KOPT-K1 (cell line): Measurements from ENCODE around the gene PPA1.
A peak's percentile ranks its signal among the peaks of the same experiment; 100 is the strongest.
"Not testable (repeated sequence)": the region's sequence is repeated elsewhere in the genome, so short reads cannot be mapped to it uniquely, and the experiment has no call there.

Experiments
- H3K27ac ChIP-seq: fragments of 200-600 bp; sonication (generic); 2 replicates; pipeline ENCODE4 v1.5.1; 2016; ENCODE audit warnings: antibody characterized with exemption, mild to moderate bottlenecking, low read depth, low read length; ENCODE audit not compliant: poor library complexity, severe bottlenecking
- H3K36me3 ChIP-seq: fragments of 200-600 bp; sonication (generic); 2 replicates; pipeline ENCODE4 v1.5.1; 2017; ENCODE audit warnings: antibody characterized with exemption, mild to moderate bottlenecking, low read length, moderate library complexity; ENCODE audit not compliant: insufficient read depth
- H3K9me3 ChIP-seq: fragments of 200-600 bp; sonication (generic); 2 replicates; pipeline ENCODE4 v1.5.1; 2017; ENCODE audit warnings: antibody characterized with exemption, low read length, mild to moderate bottlenecking; ENCODE audit not compliant: insufficient read depth, poor library complexity, severe bottlenecking

PPA1 gene

GRCh38 chr10:70237958-70238536, 4.8 kb upstream of the PPA1 start:
- H3K36me3 ChIP-seq, H3K27ac ChIP-seq: not testable (repeated sequence)
- peaks cover 17% of the 10 kb centered on the region for H3K9me3 ChIP-seq

DNA sequence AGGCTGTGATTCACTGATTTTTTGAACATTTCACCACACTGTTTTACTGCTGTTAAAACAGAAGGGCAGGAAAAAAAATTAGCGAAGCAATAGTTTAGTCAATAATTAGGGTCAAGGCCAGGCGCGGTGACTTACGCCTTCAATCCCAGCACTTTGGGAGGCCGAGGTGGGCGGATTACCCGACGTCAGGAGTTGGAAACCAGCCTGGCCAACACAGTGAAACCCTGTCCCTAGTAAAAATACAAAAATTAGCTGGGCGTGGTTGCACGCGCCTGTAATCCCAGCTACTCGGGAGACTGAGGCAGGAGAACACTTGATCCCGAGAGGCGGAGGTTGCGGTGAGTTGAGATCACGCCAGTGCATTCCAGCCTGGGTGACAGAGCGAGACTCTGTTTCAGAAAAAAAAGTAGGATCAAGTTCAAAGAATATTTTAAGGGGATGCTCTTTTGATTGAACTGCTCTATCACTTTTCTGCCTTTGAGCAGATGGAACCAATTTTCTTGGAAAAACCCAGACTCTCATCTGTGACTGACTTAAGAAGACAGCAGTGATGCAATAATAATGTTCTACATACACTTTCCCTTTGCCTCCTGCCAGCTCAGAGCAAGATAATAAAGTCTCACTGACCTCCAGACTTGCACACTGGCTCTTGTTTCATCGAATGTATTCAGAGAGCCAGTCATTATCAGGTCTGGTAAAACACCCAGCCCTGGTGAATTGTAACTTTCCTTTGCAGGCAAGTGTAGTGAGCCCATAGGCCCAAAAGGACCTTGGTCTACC, 1.6 kb upstream of the PPA1 start:
- peaks cover 10% of the 10 kb centered on the region for H3K36me3 ChIP-seq
- H3K27ac ChIP-seq = no peak overlapping the region
- peaks cover 10% of the 10 kb centered on the region for H3K9me3 ChIP-seq

DNA sequence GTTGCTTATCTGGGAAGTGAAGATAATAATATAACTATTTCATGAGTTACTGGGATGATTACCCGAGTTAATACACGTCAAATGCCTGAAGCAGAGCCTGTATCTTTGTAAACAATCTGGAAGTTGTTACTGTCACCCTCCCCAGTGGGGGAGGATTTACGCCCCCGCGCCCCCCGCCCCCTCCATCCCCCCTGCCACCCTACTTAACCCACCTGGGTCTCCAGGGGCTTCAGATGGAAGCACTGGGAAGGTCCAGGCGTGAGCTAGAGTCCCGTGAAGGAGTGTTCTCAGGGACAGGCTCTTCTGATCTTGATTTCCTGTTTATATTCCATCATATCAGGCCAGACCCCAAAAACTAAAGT, 691 bp upstream of the PPA1 start:
- Histone ChIP-seq H3K9me3 (peaks cover 1% of the 10 kb centered on the region), H3K27ac (peak overlapping the region; percentile 74), H3K36me3 (peaks cover 20% of the 10 kb centered on the region)

DNA sequence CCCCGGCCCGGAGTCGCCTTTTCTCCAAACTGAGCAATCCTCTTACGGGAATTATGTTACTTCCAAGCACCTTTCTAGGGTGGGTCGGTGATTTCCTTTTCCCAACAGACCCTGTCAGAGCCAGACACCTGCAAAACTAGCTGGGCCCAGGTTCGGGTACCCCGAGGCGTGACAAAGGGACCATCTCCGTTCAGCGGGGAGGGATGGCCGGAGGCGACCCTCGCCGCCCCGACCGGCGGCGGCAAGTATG, 445 bp downstream of the PPA1 start:
- Histone ChIP-seq H3K9me3 (no peaks in the 10 kb centered on the region), H3K27ac (peak overlapping the region; percentile 74), H3K36me3 (peaks cover 31% of the 10 kb centered on the region)

GRCh38 chr10:70232155-70232858, 922 bp downstream of the PPA1 start:
- Histone ChIP-seq H3K36me3 (peaks cover 36% of the 10 kb centered on the region), H3K27ac (peak overlapping the region; percentile 74), H3K9me3 (no peaks in the 10 kb centered on the region)

DNA sequence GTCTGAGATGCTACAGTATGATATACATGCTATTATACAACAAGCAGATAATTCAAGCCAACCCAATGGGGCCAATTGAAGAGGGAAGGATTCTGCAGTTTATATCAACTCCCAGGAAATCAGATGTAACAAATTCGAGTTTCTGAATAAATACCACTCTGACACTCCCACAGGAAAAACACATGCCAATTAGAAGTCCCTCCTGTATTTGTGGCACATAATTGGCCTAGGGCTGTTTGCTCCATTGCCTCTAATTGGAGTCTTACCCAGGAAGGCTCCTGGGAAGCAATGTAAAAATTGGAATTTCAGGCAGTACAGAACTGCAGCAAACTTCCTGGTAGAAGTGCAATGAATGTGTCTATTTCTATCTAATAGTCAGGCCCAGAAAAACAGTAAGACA, 4.7 kb downstream of the PPA1 start:
- no peak overlapping the region for H3K27ac ChIP-seq
- no peaks in the 10 kb centered on the region for H3K9me3 ChIP-seq
- peaks cover 66% of the 10 kb centered on the region for H3K36me3 ChIP-seq

GRCh38 chr10:70227548-70228320, 5.5 kb downstream of the PPA1 start:
- Histone ChIP-seq H3K27ac (no peak overlapping the region), H3K36me3 (peaks cover 73% of the 10 kb centered on the region), H3K9me3 (no peaks in the 10 kb centered on the region)

DNA sequence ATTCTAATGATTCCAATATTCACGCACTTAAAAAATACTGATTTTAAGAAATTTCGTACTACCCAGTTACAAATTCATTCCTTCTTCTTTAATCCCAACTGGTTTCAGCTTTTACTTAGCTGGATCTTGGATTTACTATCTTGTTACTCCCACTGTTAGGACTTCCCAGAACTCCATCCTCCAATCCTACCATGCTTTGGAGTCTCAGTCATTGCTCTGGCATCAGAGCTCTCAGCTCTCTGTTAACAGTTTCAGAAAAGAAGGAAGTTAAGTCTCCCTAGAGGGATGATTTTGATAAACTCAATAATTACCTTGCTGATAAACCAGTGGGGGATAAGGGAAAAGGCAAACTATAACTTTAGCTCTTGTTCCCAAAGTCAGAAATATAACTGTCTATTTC, 9.5 kb downstream of the PPA1 start:
- Histone ChIP-seq H3K9me3 (no peaks in the 10 kb centered on the region), H3K27ac (no peak overlapping the region), H3K36me3 (peaks cover 81% of the 10 kb centered on the region)

DNA sequence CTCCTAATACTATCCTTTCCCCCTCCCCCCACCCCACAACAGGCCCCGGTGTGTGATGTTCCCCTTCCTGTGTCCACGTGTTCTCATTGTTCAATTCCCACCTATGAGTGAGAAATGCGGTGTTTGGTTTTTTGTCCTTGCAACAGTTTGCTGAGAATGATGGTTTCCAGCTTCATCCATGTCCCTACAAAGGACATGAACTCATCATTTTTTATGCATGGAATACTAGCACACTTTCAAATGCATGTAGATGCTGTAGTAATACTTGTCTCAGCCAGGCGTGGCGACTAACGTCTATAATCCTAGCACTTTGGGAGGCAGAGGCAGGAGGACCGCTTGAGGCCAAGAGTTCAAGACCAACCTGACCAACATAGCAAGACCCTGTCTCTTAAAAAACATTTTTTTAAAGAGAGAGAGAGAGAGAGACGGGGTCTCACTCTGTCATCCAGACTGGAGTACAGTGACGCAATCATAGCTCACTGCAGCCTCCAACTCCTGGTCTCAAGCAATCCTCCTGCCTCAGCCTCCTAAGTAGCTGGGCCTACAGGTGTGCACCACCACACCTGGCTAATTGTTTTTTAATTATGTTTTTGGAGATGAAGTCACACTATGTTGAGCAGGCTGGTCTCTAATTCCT, 10.3 kb downstream of the PPA1 start:
- H3K9me3 ChIP-seq, H3K27ac ChIP-seq: not testable (repeated sequence)
- H3K36me3 ChIP-seq = peaks cover 81% of the 10 kb centered on the region

DNA sequence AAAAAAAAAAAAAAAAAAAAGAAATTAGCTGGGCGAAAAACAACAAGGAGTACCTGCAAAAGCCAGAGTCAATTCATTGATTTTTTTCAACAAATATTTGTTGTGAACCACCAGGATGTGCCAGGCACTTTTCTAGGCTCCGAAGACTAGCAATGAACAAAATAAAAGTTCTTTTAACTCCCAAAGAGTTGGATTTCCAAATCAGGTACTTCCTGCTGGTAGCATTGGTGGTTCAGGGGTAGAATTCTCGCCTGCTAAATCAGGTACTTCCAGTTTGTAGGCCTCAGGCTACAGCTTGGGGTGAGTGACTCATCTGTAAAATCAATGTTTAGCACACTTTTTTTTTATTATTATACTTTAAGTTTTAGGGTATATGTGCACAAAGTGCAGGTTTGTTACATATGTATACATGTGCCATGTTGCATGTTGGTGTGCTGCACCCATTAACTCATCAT, 10.9 kb downstream of the PPA1 start:
- Histone ChIP-seq H3K36me3 (peaks cover 81% of the 10 kb centered on the region), H3K27ac (no peak overlapping the region), H3K9me3 (no peaks in the 10 kb centered on the region)

DNA sequence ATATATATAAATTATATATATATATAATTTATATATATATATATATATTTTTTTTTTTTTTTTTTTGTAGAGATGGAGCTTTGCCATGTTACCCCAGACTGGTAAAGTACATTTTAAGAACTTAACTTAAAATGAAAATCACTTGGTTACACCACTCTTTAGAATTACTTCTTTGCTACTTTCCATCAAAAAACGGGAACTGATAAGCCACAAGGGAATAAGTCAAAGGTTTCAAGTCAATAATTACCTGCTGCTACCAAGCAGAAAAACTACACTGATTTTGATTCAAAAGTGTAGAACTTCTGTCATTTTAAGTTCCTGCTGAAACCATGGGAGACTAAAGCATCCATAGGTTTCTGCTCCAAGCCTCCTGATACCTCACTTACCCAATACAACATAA, 12.2 kb downstream of the PPA1 start:
- Histone ChIP-seq H3K27ac (no peak overlapping the region), H3K36me3 (peaks cover 81% of the 10 kb centered on the region), H3K9me3 (no peaks in the 10 kb centered on the region)

DNA sequence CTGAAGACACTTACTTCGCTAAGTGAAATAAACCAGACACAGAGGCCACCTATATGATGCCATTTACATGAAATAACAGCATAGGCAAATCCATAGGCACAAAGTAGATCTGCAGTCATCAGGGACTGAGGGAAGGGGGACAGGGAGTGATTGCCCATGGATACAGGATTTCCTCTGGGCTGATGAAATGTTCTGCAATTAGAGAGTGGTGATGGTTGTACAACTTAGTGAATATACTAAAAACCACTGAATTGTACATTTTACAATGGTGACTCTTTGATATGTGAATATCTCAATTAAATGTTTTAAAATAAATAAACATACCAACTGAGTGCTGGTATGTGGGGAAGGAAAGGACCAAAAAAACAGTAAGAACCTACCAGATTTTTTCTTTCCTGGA, 20.4 kb downstream of the PPA1 start:
- Histone ChIP-seq H3K36me3 (peaks cover 98% of the 10 kb centered on the region), H3K9me3 (no peaks in the 10 kb centered on the region), H3K27ac (no peak overlapping the region)

- peaks cover 98% of the 10 kb centered on the region for H3K36me3 ChIP-seq
These were observed 21.0 kb downstream of the PPA1 start for GRCh38 chr10:70212277-70212676.

DNA sequence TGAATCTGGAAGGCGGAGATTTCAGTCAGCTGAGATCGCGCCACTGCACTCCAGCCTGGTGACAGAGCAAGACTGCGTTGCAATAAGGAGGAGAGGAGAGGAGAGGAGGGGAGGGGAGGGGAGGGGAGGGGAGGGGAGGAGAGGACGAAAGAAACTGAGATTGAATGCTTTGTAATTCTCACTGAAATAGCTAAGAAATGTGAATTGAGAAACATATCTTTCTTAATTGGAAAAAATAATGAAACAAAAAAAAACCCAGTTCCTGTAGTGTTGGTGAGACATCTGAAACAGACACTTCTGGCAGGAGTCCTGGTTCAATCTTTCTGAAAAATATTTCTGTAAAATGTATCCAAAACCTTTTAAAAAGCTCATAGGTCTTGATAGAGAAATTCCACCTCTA, 26.5 kb downstream of the PPA1 start:
- H3K27ac ChIP-seq = no peak overlapping the region
- no peaks in the 10 kb centered on the region for H3K9me3 ChIP-seq
- peaks cover 96% of the 10 kb centered on the region for H3K36me3 ChIP-seq

More at GRCh38 chr10:70212277-70212676, 21.0 kb downstream of the PPA1 start:
- Histone ChIP-seq H3K9me3 (no peaks in the 10 kb centered on the region), H3K27ac (no peak overlapping the region)

- Histone ChIP-seq H3K27ac (no peak overlapping the region), H3K36me3 (peaks cover 90% of the 10 kb centered on the region), H3K9me3 (no peaks in the 10 kb centered on the region)
These were observed 32.1 kb downstream of the PPA1 start for GRCh38 chr10:70201105-70201504.
